Activated T-helper 1 cell treated with anti-CD3 and anti-CD28 coated beads, Interleukin-12 subunit alpha, Interleukin-12 subunit beta, Interleukin-2, Interleukin-4 antibody, amounts not matched to agents 30 ng/mL and 10 ng/mL and 1 ng/mL, durations not matched to agents 14 hours and 24 hours and 36 hours (primary cell): ENCODE results near the gene P2RX1. TPM values are rescaled to one million over a fixed set of nuclear protein-coding genes. Genes with fewer than 3 reads are reported as not detected.

Source experiments
- DNase-seq: peaks from one replicate; pipeline ENCODE4 v3.0.0; 2021; ENCODE audit warnings: low spot score
- H3K27ac Mint-ChIP-seq: one replicate; pipeline ENCODE4 v1.8.0; 2021; ENCODE audit warnings: mild to moderate bottlenecking, mixed read lengths
- H3K27me3 Mint-ChIP-seq: one replicate; pipeline ENCODE4 v1.8.0; 2022; ENCODE audit warnings: mild to moderate bottlenecking, moderate library complexity, mixed read lengths; ENCODE audit not compliant: insufficient read depth
- H3K36me3 Mint-ChIP-seq: one replicate; pipeline ENCODE4 v1.8.0; 2021; ENCODE audit warnings: low read depth, mixed read lengths
- H3K4me1 Mint-ChIP-seq: one replicate; pipeline ENCODE4 v1.8.0; 2021; ENCODE audit warnings: low read depth, mixed read lengths
- H3K4me3 Mint-ChIP-seq: one replicate; pipeline ENCODE4 v1.8.0; 2021; ENCODE audit warnings: mild to moderate bottlenecking, moderate library complexity, mixed read lengths
- H3K9me3 Mint-ChIP-seq: one replicate; pipeline ENCODE4 v1.8.0; 2021; ENCODE audit warnings: mixed read lengths
- intact Hi-C: fragments of 100-400 bp; cut with micrococcal nuclease; formaldehyde crosslinking; loops from one replicate; pipeline ENCODE4 v1.15.1; 2024
- total RNA-seq: library from RNA; stranded (reverse); gene quantifications from 2 replicates; pipeline ENCODE4 v1.2.3, GENCODE V29; 2022

Gene P2RX1
- total RNA-seq = 0.13 and 0.34 TPM in 2 replicates

- peak; percentile 21 for DNase-seq
- Mint-ChIP-seq H3K27me3 (no peaks in the 10 kb centered on the region), H3K36me3 (no peaks in the 10 kb centered on the region), H3K27ac (peak within 1 kb of the TSS; percentile 48), H3K4me1 (peaks cover 31% of the 10 kb centered on the region), H3K4me3 (peak within 1 kb of the TSS; percentile 40), H3K9me3 (no peaks in the 10 kb centered on the region)
- intact Hi-C loops = loop anchor here (2.0 kb wide), 1 partner anchor 53 kb away; no protein-coding TSS in a partner anchor
Observed at GRCh38 chr17:3915995-3916696, at the start of gene P2RX1. Gene P2RX1, minus strand, starts transcription at chr17:3916465. Its CDS starts 240 bp downstream, at chr17:3916225.

GRCh38 chr17:3965118-3965800 lies 49.0 kb upstream of the P2RX1 start:
- peak; percentile 66 for DNase-seq
- Mint-ChIP-seq H3K27ac (peak overlapping the region; percentile 90), H3K4me3 (peak overlapping the region; percentile 88), H3K36me3 (no peaks in the 10 kb centered on the region), H3K27me3 (no peaks in the 10 kb centered on the region), H3K9me3 (no peaks in the 10 kb centered on the region), H3K4me1 (peaks cover 38% of the 10 kb centered on the region)
- intact Hi-C loops = loop anchor here (1.0 to 2.0 kb wide), 4 partner anchors 20 to 329 kb away; partner anchors contain the start of genes CTNS, CYB5D2, SHPK and ZZEF1

- DNase-seq = peak; percentile 60
- intact Hi-C loops = loop anchor here (1.0 to 5.0 kb wide), 8 partner anchors 20 to 328 kb away; partner anchors contain the start of genes CAMKK1, CTNS, CYB5D2 and HASPIN
- Mint-ChIP-seq H3K9me3 (no peaks in the 10 kb centered on the region), H3K27me3 (no peaks in the 10 kb centered on the region), H3K4me1 (peaks cover 46% of the 10 kb centered on the region), H3K27ac (peak within 1 kb of the TSS; percentile 90), H3K4me3 (peak within 1 kb of the TSS; percentile 89), H3K36me3 (no peaks in the 10 kb centered on the region)
Observed at GRCh38 chr17:3964203-3965117, 48.2 kb upstream of the P2RX1 start, which contains the start of gene ATP2A3. Gene ATP2A3, minus strand, starts transcription at chr17:3964437. Its CDS starts 146 bp downstream, at chr17:3964291.

DNA sequence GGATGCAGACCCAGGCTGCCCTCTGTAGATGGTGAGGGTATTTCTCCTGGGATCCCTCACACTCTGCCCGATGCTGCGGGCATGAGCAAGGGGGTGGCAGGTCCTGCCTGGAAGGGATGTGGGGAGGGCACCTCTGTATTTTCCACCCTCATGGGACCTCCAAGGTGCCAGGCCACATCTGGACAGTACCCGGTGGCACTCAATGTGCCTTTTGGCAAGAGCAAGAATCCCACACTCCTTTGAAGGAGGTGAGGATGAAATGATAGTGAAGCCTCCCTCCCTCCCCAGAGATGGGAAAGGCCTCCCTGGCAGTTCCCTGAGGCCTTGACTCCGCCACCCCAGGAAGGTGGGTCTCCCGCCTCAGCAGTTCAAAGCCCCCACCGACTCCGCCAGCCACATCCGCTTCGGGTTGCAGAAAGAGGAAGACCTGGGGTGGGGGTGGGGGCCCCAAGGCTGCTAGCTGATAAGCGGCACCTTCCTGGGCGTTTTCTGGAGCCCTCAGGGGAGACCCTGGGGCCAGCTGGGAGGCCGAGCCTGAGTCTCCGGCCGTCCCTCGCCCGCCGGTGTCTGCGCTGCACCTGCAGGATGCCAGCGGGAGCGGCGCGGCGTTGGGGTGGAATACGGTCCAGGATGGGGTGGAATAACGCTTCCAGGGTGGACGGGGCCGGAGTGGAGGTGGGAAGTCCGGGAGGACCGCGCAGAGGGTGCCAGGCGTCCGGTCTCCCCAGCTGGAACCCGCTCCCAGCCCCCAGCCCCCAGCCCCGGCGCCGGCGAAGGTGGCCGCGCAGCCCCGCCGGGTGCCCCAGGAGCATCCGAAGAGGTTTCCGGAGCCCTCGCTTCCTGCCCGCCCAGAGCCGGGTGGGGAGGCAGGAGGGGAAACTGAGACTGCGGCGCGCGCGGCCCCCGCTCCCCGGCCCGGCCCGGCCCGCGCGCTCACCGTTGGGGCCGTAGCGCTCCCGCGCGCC lies 47.3 kb upstream of the P2RX1 start:
- peak overlapping the region; percentile 65 for H3K27ac Mint-ChIP-seq
- no peaks in the 10 kb centered on the region for H3K27me3 Mint-ChIP-seq
- DNase-seq = peak; percentile 64
- intact Hi-C loops = loop anchor here (1.0 to 5.0 kb wide), 6 partner anchors 19 to 241 kb away; partner anchors contain the start of genes CAMKK1, CYB5D2, HASPIN and NCBP3
- H3K4me3 Mint-ChIP-seq = peak overlapping the region; percentile 89
- H3K4me1 Mint-ChIP-seq = peaks cover 51% of the 10 kb centered on the region
- H3K36me3 Mint-ChIP-seq = peaks cover 3% of the 10 kb centered on the region
- no peaks in the 10 kb centered on the region for H3K9me3 Mint-ChIP-seq

DNA sequence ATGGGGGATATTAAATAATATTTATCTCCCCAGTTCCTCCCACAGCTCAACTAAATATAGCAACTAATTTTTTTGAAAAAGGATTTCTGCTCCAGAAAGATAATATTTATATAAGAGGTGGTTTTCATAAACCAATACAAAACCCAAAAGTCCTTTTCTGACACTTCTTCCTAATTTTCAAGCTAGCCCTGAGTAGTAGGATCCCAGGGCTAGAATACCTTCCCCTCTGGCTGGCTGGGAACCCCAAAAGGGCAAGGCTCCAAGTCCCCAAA lies 46.6 kb upstream of the P2RX1 start:
- Mint-ChIP-seq H3K27ac (peak overlapping the region; percentile 65), H3K4me3 (peak overlapping the region; percentile 89), H3K9me3 (no peaks in the 10 kb centered on the region), H3K27me3 (no peaks in the 10 kb centered on the region), H3K4me1 (peaks cover 51% of the 10 kb centered on the region), H3K36me3 (peaks cover 3% of the 10 kb centered on the region)
- intact Hi-C loops = loop anchor here (5.0 kb wide), 1 partner anchor 241 kb away; the partner anchor contains the start of gene HASPIN
- DNase-seq = no peak

GRCh38 chr17:3962217-3962964 lies 46.1 kb upstream of the P2RX1 start:
- H3K27ac Mint-ChIP-seq = peak overlapping the region; percentile 73
- intact Hi-C loops = loop anchor here (5.0 kb wide), 1 partner anchor 240 kb away; the partner anchor contains the start of gene HASPIN
- no peaks in the 10 kb centered on the region for H3K9me3 Mint-ChIP-seq
- peaks cover 6% of the 10 kb centered on the region for H3K36me3 Mint-ChIP-seq
- peaks cover 55% of the 10 kb centered on the region for H3K4me1 Mint-ChIP-seq
- H3K27me3 Mint-ChIP-seq = no peaks in the 10 kb centered on the region
- peak overlapping the region; percentile 89 for H3K4me3 Mint-ChIP-seq
- no peak for DNase-seq

DNA sequence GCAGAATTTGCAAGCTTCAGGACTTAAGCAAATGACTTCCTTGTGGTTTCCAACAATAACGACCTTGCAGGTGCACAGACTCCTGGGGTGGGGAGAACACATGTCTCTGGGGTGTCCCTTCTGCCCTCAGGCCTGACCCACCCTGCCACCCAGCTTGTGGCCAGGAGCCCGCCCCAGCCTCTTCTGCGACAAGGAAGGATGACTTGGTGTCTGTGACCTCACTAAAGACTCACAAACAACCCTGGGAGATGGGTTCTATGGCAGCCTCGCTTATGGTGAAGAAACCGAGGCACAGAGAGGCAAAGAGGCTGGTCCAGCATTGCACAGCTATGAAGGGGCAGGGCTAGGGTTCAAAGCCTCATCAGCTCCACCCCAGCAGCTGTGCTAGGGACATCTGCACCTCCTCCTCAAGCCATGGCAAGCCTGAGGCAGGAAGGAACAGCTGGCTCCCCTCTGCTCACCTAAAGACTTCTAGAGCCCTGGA lies 45.3 kb upstream of the P2RX1 start:
- Mint-ChIP-seq H3K36me3 (peaks cover 12% of the 10 kb centered on the region), H3K4me1 (peaks cover 63% of the 10 kb centered on the region), H3K27me3 (no peaks in the 10 kb centered on the region), H3K9me3 (no peaks in the 10 kb centered on the region), H3K4me3 (peak overlapping the region; percentile 89), H3K27ac (peak overlapping the region; percentile 73)
- intact Hi-C loops = loop anchor here (5.0 kb wide), 1 partner anchor 239 kb away; the partner anchor contains the start of gene HASPIN
- peak; percentile 18 for DNase-seq

DNA sequence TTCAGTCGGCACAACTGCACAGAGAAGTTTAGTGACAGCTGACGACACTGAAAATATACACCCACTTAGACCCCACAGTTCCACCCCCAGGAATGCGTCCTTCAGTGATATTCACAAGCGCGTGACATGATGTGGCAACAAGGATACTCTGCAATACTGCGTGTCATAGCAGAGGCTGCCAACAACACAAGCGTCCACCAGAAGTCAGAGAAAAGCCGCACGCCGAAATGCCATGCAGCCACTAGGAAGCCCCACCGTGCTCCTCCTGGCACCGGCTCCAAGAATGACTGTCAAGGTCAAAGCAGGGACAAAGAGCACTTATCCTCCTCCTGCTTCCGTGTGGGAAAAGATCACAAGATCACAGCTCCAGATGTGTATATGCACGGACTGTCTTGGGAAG lies 44.5 kb upstream of the P2RX1 start:
- H3K27ac Mint-ChIP-seq = peak overlapping the region; percentile 68
- no peaks in the 10 kb centered on the region for H3K27me3 Mint-ChIP-seq
- intact Hi-C loops = loop anchor here (5.0 kb wide), 1 partner anchor 238 kb away; the partner anchor contains the start of gene HASPIN
- H3K4me1 Mint-ChIP-seq = peaks cover 63% of the 10 kb centered on the region
- DNase-seq = no peak
- no peaks in the 10 kb centered on the region for H3K9me3 Mint-ChIP-seq
- peaks cover 12% of the 10 kb centered on the region for H3K36me3 Mint-ChIP-seq
- peak overlapping the region; percentile 64 for H3K4me3 Mint-ChIP-seq

DNA sequence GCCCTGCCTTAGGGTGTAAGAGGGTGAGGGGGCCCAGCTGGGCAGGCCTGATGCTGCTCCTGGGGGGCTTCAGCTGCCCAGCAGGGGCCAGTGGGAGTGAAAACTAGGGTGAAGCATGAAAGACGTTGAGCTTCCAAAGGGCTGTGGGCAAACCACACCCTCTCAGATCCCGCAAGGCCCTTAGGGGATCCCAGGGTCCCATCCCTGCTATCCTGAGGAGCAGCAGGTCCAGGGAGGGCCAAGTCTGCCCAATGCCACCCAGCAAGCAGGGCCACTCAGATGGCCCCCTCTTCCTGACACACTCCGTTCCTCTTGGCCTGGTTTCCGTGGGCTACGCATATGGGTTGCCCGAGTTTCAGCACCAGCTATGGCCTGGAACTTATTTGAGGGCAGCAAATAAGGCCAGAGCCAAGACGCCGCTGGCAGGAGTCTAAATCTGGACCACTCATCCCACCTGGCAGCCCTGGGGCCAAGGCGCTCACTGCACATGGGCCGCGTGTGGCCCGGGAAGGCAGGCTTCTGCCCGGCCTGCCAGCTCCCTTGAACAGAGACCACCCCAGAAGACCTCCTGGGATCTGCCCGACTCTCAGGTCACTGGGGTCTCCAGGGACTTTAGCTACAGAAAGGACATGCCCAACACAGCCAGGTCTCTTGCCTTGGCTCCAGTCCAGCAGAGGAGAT lies 43.8 kb upstream of the P2RX1 start:
- no peak for DNase-seq
- intact Hi-C loops = loop anchor here (5.0 kb wide), 1 partner anchor 238 kb away; the partner anchor contains the start of gene HASPIN
- peak overlapping the region; percentile 64 for H3K4me3 Mint-ChIP-seq
- no peaks in the 10 kb centered on the region for H3K27me3 Mint-ChIP-seq
- peaks cover 12% of the 10 kb centered on the region for H3K36me3 Mint-ChIP-seq
- H3K4me1 Mint-ChIP-seq = peaks cover 58% of the 10 kb centered on the region
- no peaks in the 10 kb centered on the region for H3K9me3 Mint-ChIP-seq
- H3K27ac Mint-ChIP-seq = peak overlapping the region; percentile 68

DNA sequence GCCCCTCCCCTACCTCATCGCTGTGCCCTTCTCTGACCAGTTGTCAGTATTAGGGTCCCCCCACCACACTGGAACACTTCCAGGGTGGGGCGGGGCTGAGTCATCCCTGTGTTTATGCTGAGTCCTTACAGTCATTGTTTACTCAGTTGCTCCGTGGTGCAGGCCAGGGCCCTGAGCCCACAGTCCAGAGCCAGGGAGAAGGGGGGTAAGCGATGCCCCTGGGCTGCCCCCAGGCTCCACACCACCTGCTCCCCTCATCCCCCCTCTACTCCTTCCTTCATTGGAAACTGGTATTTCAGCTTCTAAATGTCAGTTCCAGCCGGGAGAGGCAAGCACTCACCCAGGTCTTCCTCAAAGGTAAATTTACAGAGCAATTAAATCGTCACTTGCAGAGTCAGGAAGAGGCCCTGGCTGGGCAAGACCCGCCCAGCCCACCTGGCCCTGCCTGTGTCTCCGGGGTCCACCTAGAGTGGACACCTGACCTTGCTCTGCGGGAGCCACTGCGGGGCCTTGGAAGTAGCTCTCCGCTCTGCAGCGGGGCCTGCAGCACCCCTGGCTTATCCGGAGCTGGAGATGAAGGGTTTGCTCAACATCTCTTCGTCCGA lies 43.1 kb upstream of the P2RX1 start:
- DNase-seq = no peak
- intact Hi-C loops = no loop called here

More for the DNA sequence above, 43.1 kb upstream of the P2RX1 start:
- Mint-ChIP-seq H3K27me3 (no peaks in the 10 kb centered on the region), H3K9me3 (no peaks in the 10 kb centered on the region), H3K27ac (peak overlapping the region; percentile 59), H3K36me3 (peaks cover 12% of the 10 kb centered on the region), H3K4me1 (peaks cover 54% of the 10 kb centered on the region), H3K4me3 (no peak overlapping the region)
